GM19395 (cell line): Measurements from ENCODE around the gene KDM1B.
"Not testable (repeated sequence)": the region's sequence is repeated elsewhere in the genome, so short reads cannot be mapped to it uniquely, and the experiment has no call there.

ENCODE experiments used
- ATAC-seq: cut with Tn5 transposase; IDR thresholded peaks from one replicate; pipeline ENCODE4 v1.9.1; 2021; ENCODE audit warnings: mild to moderate bottlenecking, moderate library complexity; ENCODE audit not compliant: unreplicated experiment

KDM1B gene

GRCh38 chr6:18186540-18187250 is 31.5 kb downstream of the KDM1B start:
- ATAC-seq = peak; percentile 41

GRCh38 chr6:18187701-18188100 is 32.5 kb downstream of the KDM1B start:
- ATAC-seq = no peak

GRCh38 chr6:18189196-18189595 is 34.0 kb downstream of the KDM1B start:
- no peak for ATAC-seq

- ATAC-seq = no peak
These were observed 36.8 kb downstream of the KDM1B start for GRCh38 chr6:18192026-18192425.

GRCh38 chr6:18203786-18204185 is 48.6 kb downstream of the KDM1B start:
- ATAC-seq = no peak

- no peak for ATAC-seq
These were observed 49.5 kb downstream of the KDM1B start for GRCh38 chr6:18204691-18205090.

- no peak for ATAC-seq
These were observed 51.4 kb downstream of the KDM1B start for GRCh38 chr6:18206591-18206990.

- no peak for ATAC-seq
These were observed 52.2 kb downstream of the KDM1B start for GRCh38 chr6:18207438-18207837.

- no peak for ATAC-seq
These were observed 52.7 kb downstream of the KDM1B start for GRCh38 chr6:18207949-18208348.

- ATAC-seq = not testable (repeated sequence)
These were observed 53.6 kb downstream of the KDM1B start for GRCh38 chr6:18208778-18209177.

- no peak for ATAC-seq
These were observed 54.4 kb downstream of the KDM1B start for GRCh38 chr6:18209539-18210197.

- ATAC-seq = no peak
These were observed 55.5 kb downstream of the KDM1B start for GRCh38 chr6:18210707-18211106.

- ATAC-seq = peak; percentile 91
These were observed 56.1 kb downstream of the KDM1B start for GRCh38 chr6:18211338-18211737.

GRCh38 chr6:18212231-18212630 is 57.0 kb downstream of the KDM1B start:
- ATAC-seq = no peak

GRCh38 chr6:18213439-18213838 is 58.2 kb downstream of the KDM1B start:
- ATAC-seq = no peak

- peak; percentile 39 for ATAC-seq
These were observed 58.8 kb downstream of the KDM1B start for GRCh38 chr6:18214003-18214402.

- ATAC-seq = no peak
These were observed 60.2 kb downstream of the KDM1B start for GRCh38 chr6:18215436-18215835.

- no peak for ATAC-seq
These were observed 61.2 kb downstream of the KDM1B start for GRCh38 chr6:18216411-18216810.

- no peak for ATAC-seq
These were observed 63.0 kb downstream of the KDM1B start for GRCh38 chr6:18218233-18218632.

- no peak for ATAC-seq
These were observed 64.4 kb downstream of the KDM1B start for GRCh38 chr6:18219591-18219990.

GRCh38 chr6:18221288-18221615 is 66.0 kb downstream of the KDM1B start:
- no peak for ATAC-seq

- ATAC-seq = not testable (repeated sequence)
These were observed 71.4 kb downstream of the KDM1B start for GRCh38 chr6:18226451-18227105.
